Stimulated activated CD8-positive, alpha-beta memory T cell treated with anti-CD3 and anti-CD28 coated beads, Interleukin-15, amount 100 ng/mL, for 48 hours (primary cell): ENCODE results near the gene COA7.
"Not testable (repeated sequence)": the region's sequence is repeated elsewhere in the genome, so short reads cannot be mapped to it uniquely, and the experiment has no call there.

Experiments
- DNase-seq, 2 donors: peaks; one replicate each; pipeline ENCODE4 v3.0.0-alpha.2; 2020; ENCODE audit warnings: low read depth in 2 of 2

Gene COA7

GRCh38 chr1:52697795-52698674, at the start of gene COA7:
Gene COA7 (minus strand): TSS chr1:52698347. CDS start chr1:52698326, 21 bp downstream.
- peak; percentile 60 to 61 for DNase-seq

- DNase-seq: no peak
Measured at GRCh38 chr1:52747450-52747849, 49.3 kb upstream of the COA7 start.

DNA sequence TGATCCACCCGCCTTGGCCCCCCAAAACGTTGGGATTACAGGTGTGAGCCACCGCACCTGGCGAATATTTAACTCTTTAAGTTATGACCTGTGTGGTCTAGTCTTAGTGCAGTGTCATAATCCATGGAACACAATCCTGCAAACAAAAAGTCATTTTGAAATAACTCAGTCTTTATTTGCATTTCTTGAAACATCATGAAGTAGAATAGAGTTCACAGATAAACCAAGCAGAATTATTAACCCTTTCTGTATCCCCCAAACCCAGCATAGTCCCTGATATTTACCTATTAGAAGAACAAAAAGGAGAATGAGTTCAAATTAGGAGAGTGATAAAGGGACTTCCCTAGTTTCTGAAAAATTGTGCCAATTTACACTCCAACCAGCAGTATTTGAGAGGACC, 48.0 kb upstream of the COA7 start:
- no peak for DNase-seq

DNA sequence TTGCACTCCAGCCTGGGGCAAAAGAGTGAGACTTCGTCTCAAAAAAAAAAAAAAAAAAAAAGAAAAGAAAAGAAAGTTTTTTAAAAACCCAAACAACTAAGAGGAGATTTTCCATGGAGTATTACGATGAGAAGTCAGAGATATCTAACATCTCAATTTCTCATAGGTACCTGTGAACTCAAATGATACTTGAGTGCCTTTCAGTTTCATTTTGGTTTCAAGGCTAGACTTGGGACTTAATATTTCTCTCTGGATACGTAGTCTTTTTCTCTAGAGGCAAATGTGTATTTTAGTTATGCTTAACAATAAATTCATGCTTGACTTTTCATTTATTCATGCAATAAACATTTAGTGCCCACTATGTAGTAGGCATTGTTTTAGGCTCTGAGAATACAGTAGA, 43.1 kb upstream of the COA7 start:
- DNase-seq: no peak

GRCh38 chr1:52739699-52740467, 41.7 kb upstream of the COA7 start:
- no peak for DNase-seq

DNA sequence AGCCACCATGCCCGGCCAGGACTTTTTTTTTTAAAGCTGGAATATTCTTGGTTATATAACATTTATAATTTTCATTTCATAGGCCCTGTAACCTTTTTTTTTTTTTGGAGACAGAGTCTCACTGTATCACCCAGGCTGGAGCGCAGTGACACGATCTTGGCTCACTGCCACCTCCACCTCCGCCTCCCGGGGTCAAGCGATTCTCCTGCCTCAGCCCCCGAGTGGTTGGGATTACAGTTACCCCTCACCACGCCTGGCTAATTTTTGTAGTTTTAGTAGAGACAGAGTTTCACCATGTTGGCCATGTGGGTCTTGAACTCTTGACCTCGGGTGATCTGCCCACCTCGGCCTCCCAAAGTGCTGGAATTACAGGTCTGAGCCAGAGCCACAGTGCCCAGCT, 40.7 kb upstream of the COA7 start:
- no peak for DNase-seq

DNA sequence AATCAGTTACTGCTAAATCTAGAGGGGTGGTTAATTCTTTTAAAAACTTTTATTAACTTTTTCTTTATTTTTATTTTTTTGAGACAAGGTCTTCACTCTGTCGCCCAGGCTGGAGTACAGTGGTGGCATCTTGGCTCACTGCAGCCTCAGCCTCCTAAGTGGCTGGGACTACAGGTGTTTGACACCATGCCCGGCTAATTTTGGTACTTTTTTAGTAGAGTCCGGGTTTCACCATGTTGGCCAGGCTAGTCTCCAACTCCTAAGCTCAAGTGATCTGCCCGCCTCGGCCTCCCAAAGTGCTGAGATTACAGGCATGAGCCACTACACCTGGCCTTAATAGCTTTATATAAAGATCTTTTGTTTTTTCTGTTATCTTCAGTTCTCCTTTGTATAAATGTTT, 40.0 kb upstream of the COA7 start:
- DNase-seq: no peak

DNA sequence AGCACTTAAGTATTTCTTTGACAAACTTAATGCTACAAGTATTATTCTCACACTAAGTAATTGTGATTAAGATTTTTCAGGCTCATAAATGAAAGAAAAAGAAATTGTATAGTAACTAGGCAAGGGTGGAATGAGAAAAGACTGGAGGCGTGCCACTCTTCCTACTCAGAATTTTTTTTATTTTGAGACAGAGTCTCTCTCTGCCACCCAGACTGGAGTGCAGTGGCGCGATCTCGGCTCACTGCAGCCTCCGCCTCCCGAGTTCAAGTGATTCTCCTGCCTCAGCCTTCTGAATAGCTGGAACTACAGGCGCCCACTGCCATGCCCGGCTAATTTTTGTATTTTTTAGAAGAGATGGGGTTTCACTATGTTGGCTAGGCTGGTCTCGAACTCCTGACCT, 37.2 kb upstream of the COA7 start:
- not testable (repeated sequence) for DNase-seq

- DNase-seq: no peak
Measured at GRCh38 chr1:52733368-52733767, 35.2 kb upstream of the COA7 start.

DNA sequence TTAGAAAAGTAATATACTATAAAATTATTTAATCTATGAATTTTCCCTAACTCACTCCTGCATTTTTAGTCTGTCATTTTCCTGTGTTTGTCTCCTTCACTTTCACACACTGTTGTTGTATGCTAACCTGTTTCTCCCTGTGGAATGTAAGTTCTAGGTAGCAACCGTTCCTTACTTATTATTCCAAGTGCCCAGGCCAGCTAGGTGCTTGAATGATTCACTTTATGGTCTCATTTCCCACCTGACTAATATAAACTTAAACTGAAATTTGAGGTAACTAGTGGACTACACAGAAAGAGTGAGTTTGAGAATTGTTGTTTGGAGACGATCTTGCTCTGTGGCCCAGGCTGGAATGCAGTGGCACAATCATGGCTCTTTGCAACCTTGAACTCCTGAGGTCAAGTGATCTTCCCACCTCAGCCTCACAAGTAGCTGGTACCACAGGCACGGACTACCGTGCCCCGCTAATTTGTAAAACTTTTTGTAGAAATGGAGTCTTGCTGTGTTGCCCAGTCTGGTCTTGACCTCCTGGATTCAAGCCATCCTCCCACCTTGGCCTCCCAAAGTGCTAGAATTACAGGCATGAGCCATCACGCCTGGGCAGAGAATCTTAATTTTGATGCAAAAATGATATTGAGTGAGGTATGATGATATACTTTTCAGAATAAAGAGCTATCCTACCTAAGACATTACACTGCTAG, 30.0 kb upstream of the COA7 start:
- no peak for DNase-seq

- DNase-seq: no peak
Measured at GRCh38 chr1:52727114-52727586, 29.0 kb upstream of the COA7 start.

GRCh38 chr1:52726265-52727113, 28.3 kb upstream of the COA7 start, which contains the start of gene ZYG11B:
Gene ZYG11B (plus strand): TSS chr1:52726453. CDS start chr1:52726654, 201 bp downstream.
- peak; percentile 82 to 87 for DNase-seq

GRCh38 chr1:52725903-52726264, 27.7 kb upstream of the COA7 start:
- no peak for DNase-seq

GRCh38 chr1:52723260-52723659, 25.1 kb upstream of the COA7 start:
- no peak for DNase-seq

GRCh38 chr1:52715296-52715695, 17.1 kb upstream of the COA7 start:
- not testable (repeated sequence) for DNase-seq

DNA sequence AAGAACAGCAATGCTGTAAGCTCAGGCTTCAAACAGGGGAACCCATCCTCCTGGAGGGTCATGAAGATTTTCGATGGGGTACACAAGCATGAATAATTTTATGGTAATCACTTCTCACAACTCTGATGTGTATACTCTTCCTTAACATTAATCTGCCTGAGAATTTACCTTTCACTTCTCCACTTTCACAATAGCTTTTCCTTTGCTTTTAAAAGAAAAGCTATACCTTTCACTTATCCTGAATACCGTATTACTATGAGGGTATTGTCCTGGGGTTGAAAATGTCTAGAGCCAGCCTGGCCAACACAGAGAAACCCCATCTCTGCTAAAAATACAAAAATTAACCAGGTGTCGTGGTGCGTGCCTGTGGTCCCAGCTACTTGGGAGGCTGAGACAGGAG, 15.4 kb upstream of the COA7 start:
- DNase-seq: no peak

GRCh38 chr1:52709016-52709415, 10.9 kb upstream of the COA7 start:
- DNase-seq: no peak

- DNase-seq: no peak
Measured at GRCh38 chr1:52707927-52708655, 9.9 kb upstream of the COA7 start.

DNA sequence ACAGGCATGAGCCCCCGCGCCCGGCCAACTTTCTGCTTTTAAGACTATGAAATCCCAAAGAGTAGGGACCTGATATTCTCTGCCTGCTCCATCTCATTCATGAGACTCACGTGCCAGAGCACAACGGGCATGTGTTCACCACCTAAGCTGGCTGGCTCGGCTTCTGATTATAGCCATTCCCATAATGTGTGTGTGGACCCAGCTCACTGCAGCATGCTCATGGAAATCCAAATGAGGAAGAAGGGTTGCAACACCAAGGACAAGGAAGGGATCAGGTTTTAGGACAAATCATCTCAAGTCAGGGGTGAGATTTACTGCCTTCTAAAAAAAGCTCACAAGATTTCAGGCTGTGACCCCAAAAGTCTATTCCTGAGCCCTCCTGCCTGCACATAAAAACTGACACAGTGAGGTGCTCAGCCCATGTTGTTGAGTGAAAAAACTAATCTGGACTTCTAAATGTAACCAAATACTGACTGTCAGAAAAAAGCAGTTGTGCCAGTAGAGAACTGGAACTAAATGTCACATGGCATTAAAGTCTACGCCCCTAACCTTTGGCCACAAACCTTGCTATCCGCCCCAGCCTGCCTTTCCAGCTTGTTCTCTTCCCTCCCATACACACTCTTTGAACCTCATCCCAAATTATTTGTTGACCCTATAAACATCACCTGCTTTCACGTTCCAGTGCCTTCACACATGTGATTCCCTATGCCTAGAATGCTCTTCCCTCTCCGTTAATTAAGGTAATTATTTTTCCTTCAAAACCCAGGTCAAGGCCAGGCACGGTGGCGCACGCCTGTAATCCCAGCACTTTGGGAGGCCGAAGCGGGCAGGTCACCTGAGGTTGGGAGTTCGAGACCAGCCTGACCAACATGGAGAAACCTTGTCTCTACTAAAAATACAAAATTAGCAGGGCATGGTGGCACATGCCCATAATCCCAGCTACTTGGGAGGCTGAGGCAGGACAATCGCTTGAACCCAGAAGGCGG, 9.1 kb upstream of the COA7 start:
- DNase-seq: no peak
